PC-3 (cell line): Measurements from ENCODE around the gene RFX4. TPM values are rescaled to one million over a fixed set of nuclear protein-coding genes. Genes with fewer than 3 reads are reported as not detected.

Source experiments
- ATAC-seq: fragments of 200-7000 bp; cut with Tn5 transposase; 2 replicates; pipeline ENCODE4 v1.9.1; 2020; ENCODE audit warnings: mild to moderate bottlenecking, moderate library complexity
- BruUV-seq: library from RNA; stranded (reverse); fragments of 400-500 nt; replicated peaks from 2 replicates; lab custom pipeline; 2021; lab: Mats Ljungman, UMichigan
- CTCF ChIA-PET: fragments of 300-600 bp; sonication (Branson Sonifier 250); formaldehyde crosslinking; loops from one replicate; lab custom pipeline; 2022; ENCODE audit warnings: antibody characterized with exemption; lab: Charles Lee
- POLR2A ChIA-PET: fragments of 300-600 bp; sonication (Branson Sonifier 250); formaldehyde crosslinking; loops from one replicate; lab custom pipeline; 2022; ENCODE audit warnings: antibody characterized with exemption; ENCODE audit not compliant: unreplicated experiment; lab: Charles Lee
- DNase-seq: peaks from one replicate; pipeline ENCODE4 v3.0.0-alpha.2; 2015
- H2AFZ ChIP-seq: fragments of 300-600 bp; sonication (generic); 2 replicates; pipeline ENCODE4 v1.6.0; 2016; ENCODE audit warnings: antibody characterized with exemption, low read length
- H3F3A ChIP-seq: fragments of 300-600 bp; sonication (generic); one replicate; pipeline ENCODE4 v1.6.0; 2017; ENCODE audit warnings: antibody characterized with exemption, low read length, control low read depth, mild to moderate bottlenecking; ENCODE audit not compliant: unreplicated experiment
- H3K27ac ChIP-seq: fragments of 300-600 bp; sonication (generic); 2 replicates; pipeline ENCODE4 v1.5.1; 2016; ENCODE audit warnings: mild to moderate bottlenecking, low read length
- H3K27me3 ChIP-seq: fragments of 300-600 bp; sonication (generic); 2 replicates; pipeline ENCODE4 v1.6.1; 2016; ENCODE audit warnings: low read length, mixed read lengths
- H3K36me3 ChIP-seq: fragments of 300-600 bp; sonication (generic); 2 replicates; pipeline ENCODE4 v1.6.1; 2016; ENCODE audit warnings: low read depth, mixed run types, low read length, mixed read lengths
- H3K4me1 ChIP-seq: fragments of 300-600 bp; sonication (generic); 2 replicates; pipeline ENCODE4 v1.5.1; 2016; ENCODE audit warnings: low read length; ENCODE audit not compliant: insufficient read depth
- H3K4me2 ChIP-seq: fragments of 300-600 bp; sonication (generic); 2 replicates; pipeline ENCODE4 v1.6.0; 2016; ENCODE audit warnings: low read length
- H3K4me3 ChIP-seq: fragments of 300-600 bp; sonication (generic); 2 replicates; pipeline ENCODE4 v1.5.1; 2016; ENCODE audit warnings: mild to moderate bottlenecking, low read length, mixed read lengths
- H3K79me2 ChIP-seq: fragments of 300-600 bp; sonication (generic); 2 replicates; pipeline ENCODE4 v1.6.1; 2017; ENCODE audit warnings: low read length, mixed read lengths
- H3K9ac ChIP-seq: fragments of 300-600 bp; sonication (generic); 2 replicates; pipeline ENCODE4 v1.6.0; 2016; ENCODE audit warnings: mild to moderate bottlenecking, low read length
- H3K9me2 ChIP-seq: fragments of 300-600 bp; sonication (generic); replicated peaks from 2 replicates; pipeline ENCODE4 v1.6.1; 2016; ENCODE audit warnings: mixed run types, low read length, mixed read lengths
- H3K9me3 ChIP-seq: fragments of 300-600 bp; sonication (generic); 2 replicates; pipeline ENCODE4 v1.6.1; 2016; ENCODE audit warnings: low read length, mixed read lengths
- H4K20me1 ChIP-seq: fragments of 300-600 bp; sonication (generic); 2 replicates; pipeline ENCODE4 v1.6.1; 2016; ENCODE audit warnings: low read length, mixed read lengths
- EZH2 ChIP-seq: fragments of 300-600 bp; sonication (generic); IDR thresholded peaks from one replicate; pipeline ENCODE4 v1.6.1; 2017; ENCODE audit warnings: antibody characterized with exemption, mild to moderate bottlenecking, low read length; ENCODE audit not compliant: unreplicated experiment
- EZH2phosphoT487 ChIP-seq: fragments of 300-600 bp; sonication (generic); IDR thresholded peaks from 2 replicates; pipeline ENCODE4 v1.6.1; 2018; ENCODE audit warnings: mild to moderate bottlenecking, antibody characterized with exemption, low read length, borderline replicate concordance
- intact Hi-C: fragments of 100-400 bp; cut with micrococcal nuclease; formaldehyde crosslinking; loops from 2 replicates; pipeline ENCODE4 v1.9.0; 2023
- total RNA-seq: library from RNA; depleted of rRNA; stranded (reverse); fragments of >200 nt; gene quantifications from 2 replicates; pipeline ENCODE4 v1.2.3, GENCODE V29; 2014
- TF ChIP-seq, protein P1 (sequence below): fragments of 300-600 bp; sonication (generic); conservative IDR thresholded peaks from 2 replicates; pipeline ENCODE4 v1.5.1; 2017; ENCODE audit warnings: antibody characterized with exemption, low read depth, mild to moderate bottlenecking, low read length

Gene RFX4
- total RNA-seq, 1 experiment from 2014 or later: not detected

DNA sequence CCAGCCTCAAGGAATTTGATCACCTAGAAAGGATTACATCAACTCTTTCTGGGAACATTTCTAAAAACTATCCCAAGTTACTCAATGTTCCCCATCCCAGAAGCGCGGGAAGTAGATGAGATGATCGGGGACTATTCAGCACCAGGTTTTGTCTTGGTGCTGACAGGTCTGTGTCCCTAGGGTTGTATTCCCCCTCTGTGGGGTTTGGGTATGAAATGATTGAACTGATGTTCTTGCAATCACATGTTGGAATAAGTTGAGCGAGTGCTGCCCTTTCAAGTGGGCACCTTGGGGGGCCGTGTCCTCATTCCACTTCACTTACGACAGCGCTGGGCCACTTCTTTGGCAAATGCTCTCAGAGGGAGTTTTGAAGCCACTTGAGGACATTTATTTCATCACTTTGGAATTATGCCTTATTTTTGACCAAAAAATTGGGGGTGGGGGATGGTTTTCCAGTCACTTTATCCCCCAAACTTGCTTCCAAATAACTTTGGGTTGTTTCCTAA is 69.8 kb downstream of the RFX4 start:
- BruUV-seq: no TSS peak
- CTCF ChIA-PET: no interaction called here
- no peak for ATAC-seq

DNA sequence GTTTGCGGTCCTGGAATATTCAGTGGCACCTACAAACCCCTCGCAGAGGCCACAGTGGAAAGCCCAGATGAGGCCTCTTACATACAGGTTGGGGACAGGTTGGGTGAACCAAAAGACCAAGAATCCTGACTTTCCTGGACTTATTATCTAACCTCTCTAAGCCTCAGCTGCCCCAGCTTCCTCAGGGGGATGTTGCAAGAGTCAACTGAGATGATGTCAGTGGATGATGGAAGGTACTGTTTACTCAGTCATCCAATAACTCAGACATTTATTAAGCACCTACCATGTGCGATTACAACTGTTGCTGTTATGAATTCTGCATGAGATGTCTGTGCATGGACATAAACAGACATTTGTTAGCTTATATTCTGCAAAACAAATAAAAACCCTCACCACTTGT is 72.8 kb downstream of the RFX4 start:
- peaks cover 41% of the 10 kb centered on the region for H3K27me3 ChIP-seq
- H3K36me3 ChIP-seq: no peaks in the 10 kb centered on the region
- no peak for ATAC-seq
- H3K27ac ChIP-seq: no peak overlapping the region
- H3F3A ChIP-seq: no peaks in the 10 kb centered on the region
- H4K20me1 ChIP-seq: no peaks in the 10 kb centered on the region
- BruUV-seq: no TSS peak
- intact Hi-C loops: no loop called here
- no peak overlapping the region for H2AFZ ChIP-seq
- no peaks in the 10 kb centered on the region for H3K9me2 ChIP-seq
- no peak overlapping the region for H3K4me2 ChIP-seq
- TF ChIP-seq, protein P1, sequence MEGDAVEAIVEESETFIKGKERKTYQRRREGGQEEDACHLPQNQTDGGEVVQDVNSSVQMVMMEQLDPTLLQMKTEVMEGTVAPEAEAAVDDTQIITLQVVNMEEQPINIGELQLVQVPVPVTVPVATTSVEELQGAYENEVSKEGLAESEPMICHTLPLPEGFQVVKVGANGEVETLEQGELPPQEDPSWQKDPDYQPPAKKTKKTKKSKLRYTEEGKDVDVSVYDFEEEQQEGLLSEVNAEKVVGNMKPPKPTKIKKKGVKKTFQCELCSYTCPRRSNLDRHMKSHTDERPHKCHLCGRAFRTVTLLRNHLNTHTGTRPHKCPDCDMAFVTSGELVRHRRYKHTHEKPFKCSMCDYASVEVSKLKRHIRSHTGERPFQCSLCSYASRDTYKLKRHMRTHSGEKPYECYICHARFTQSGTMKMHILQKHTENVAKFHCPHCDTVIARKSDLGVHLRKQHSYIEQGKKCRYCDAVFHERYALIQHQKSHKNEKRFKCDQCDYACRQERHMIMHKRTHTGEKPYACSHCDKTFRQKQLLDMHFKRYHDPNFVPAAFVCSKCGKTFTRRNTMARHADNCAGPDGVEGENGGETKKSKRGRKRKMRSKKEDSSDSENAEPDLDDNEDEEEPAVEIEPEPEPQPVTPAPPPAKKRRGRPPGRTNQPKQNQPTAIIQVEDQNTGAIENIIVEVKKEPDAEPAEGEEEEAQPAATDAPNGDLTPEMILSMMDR: no peak
- TF ChIP-seq EZH2phosphoT487 (no peak), EZH2 (no peak)
- no peaks in the 10 kb centered on the region for H3K79me2 ChIP-seq
- no peak for DNase-seq
- H3K4me1 ChIP-seq: no peaks in the 10 kb centered on the region
- no peak overlapping the region for H3K9ac ChIP-seq
- H3K4me3 ChIP-seq: no peak overlapping the region
- CTCF ChIA-PET: no interaction called here
- H3K9me3 ChIP-seq: no peaks in the 10 kb centered on the region
- POLR2A ChIA-PET: no interaction called here

More for the DNA sequence above, 69.8 kb downstream of the RFX4 start:
- H3K79me2 ChIP-seq: no peaks in the 10 kb centered on the region
- H3K9me2 ChIP-seq: no peaks in the 10 kb centered on the region
- H3K27ac ChIP-seq: no peak overlapping the region
- H3K4me3 ChIP-seq: no peak overlapping the region
- no peaks in the 10 kb centered on the region for H3K36me3 ChIP-seq
- intact Hi-C loops: no loop called here
- H3F3A ChIP-seq: no peaks in the 10 kb centered on the region
- POLR2A ChIA-PET: no interaction called here
- no peak overlapping the region for H2AFZ ChIP-seq
- H4K20me1 ChIP-seq: no peaks in the 10 kb centered on the region
- no peaks in the 10 kb centered on the region for H3K4me1 ChIP-seq
- peaks cover 30% of the 10 kb centered on the region for H3K27me3 ChIP-seq
- no peaks in the 10 kb centered on the region for H3K9me3 ChIP-seq
- H3K9ac ChIP-seq: no peak overlapping the region
- H3K4me2 ChIP-seq: no peak overlapping the region
- no peak for TF ChIP-seq EZH2
- TF ChIP-seq, protein P1: no peak
- TF ChIP-seq EZH2phosphoT487: no peak
- no peak for DNase-seq

DNA sequence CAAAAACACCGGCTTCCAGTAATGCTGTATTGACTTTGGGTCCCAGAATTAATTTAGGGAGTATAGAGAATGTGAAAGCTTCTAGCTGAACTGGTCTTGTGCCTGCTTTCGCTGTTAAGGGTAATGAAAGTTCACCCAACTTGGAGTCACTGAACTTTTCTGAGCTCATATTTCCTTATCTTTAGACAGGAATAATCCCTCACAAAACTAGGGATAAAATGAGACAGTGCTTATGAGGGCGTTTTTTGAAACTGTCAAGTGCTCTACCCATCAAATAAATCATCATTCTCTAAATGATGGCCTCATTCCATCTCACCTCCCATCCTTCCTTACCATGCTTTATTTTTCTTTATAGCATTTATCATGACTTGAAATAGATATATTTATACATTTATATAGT is 74.7 kb downstream of the RFX4 start:
- Histone ChIP-seq H3K4me2 (no peak overlapping the region), H3K27ac (no peak overlapping the region), H3K79me2 (no peaks in the 10 kb centered on the region), H3K27me3 (peaks cover 41% of the 10 kb centered on the region), H3K9ac (no peak overlapping the region), H3F3A (no peaks in the 10 kb centered on the region), H3K4me1 (no peaks in the 10 kb centered on the region), H4K20me1 (no peaks in the 10 kb centered on the region), H3K36me3 (no peaks in the 10 kb centered on the region), H2AFZ (no peak overlapping the region), H3K9me3 (peaks cover 8% of the 10 kb centered on the region; the same call in 1 of the 2 replicates), H3K4me3 (no peak overlapping the region), H3K9me2 (no peaks in the 10 kb centered on the region)
- no peak for DNase-seq
- ATAC-seq: no peak
- ChIA-PET CTCF (no interaction called here), POLR2A (interaction anchor here (0.6 kb wide), 1 partner anchor 1285 kb away, joined by 3 read pairs; no protein-coding TSS in a partner anchor)
- BruUV-seq: no TSS peak
- intact Hi-C loops: no loop called here
- TF ChIP-seq EZH2phosphoT487 (no peak), EZH2 (no peak)
- TF ChIP-seq, protein P1: no peak
